B cell (primary cell): ENCODE data around the gene PLSCR3. TPM values are rescaled to one million over a fixed set of nuclear protein-coding genes. Genes with fewer than 3 reads are reported as not detected.

Experiments used
- ATAC-seq: fragments of 200-7000 bp; cut with Tn5 transposase; one replicate; pipeline ENCODE4 v1.10.0; 2021; ENCODE audit warnings: low read depth, mild to moderate bottlenecking, moderate number of reproducible peaks, moderate library complexity
- CTCF ChIA-PET: fragments of 350-600 bp; sonication (Branson Sonifier 250); formaldehyde crosslinking; loops from one replicate; lab custom pipeline; 2021; ENCODE audit warnings: antibody characterized with exemption, inconsistent platforms; lab: Charles Lee
- POLR2A ChIA-PET: fragments of 350-600 bp; sonication (Branson Sonifier 250); formaldehyde crosslinking; loops from one replicate; lab custom pipeline; 2021; ENCODE audit warnings: antibody characterized with exemption; lab: Charles Lee
- DNase-seq: peaks from one replicate; pipeline ENCODE4 v3.0.0; 2013
- H2AFZ ChIP-seq: 2 replicates; pipeline ENCODE4 v1.6.1; 2012; ENCODE audit warnings: mild to moderate bottlenecking, low read depth, low read length; ENCODE audit not compliant: insufficient read depth, poor library complexity, severe bottlenecking
- H3K27ac ChIP-seq, 2 donors: 1 replicate in 1 of 2; 2 replicates in 1 of 2; pipeline ENCODE4 v1.5.1; 2012 to 2013; ENCODE audit warnings: low read length in 2 of 2, mild to moderate bottlenecking in 2 of 2, moderate library complexity in 1 of 2
- H3K27me3 ChIP-seq, 4 experiments: fragments of 200-600 bp in 1 of 4; sonication (generic) in 1 of 4; replicated peaks in 1 of 4; 1 replicate in 2 of 4; 2 replicates in 2 of 4; pipeline versions ENCODE4 v1.6.1 to v1.7.0; 2013 to 2016; ENCODE audit warnings: low read length in 3 of 4, mild to moderate bottlenecking in 2 of 4, mixed read lengths in 1 of 4, moderate library complexity in 1 of 4; ENCODE audit not compliant: insufficient read depth in 4 of 4, control insufficient read depth in 3 of 4; ENCODE audit errors: control extremely low read depth in 1 of 4
- H3K36me3 ChIP-seq, 2 experiments: replicated peaks in 1 of 2; 1 replicate in 1 of 2; 2 replicates in 1 of 2; pipeline versions ENCODE4 v1.6.1 to v1.7.1; 2013; ENCODE audit warnings: low read length in 1 of 2; ENCODE audit not compliant: insufficient read depth in 2 of 2, control insufficient read depth in 1 of 2; ENCODE audit errors: control extremely low read depth in 1 of 2, extremely low read depth in 1 of 2
- H3K4me1 ChIP-seq, 2 donors: fragments of 200-600 bp in 1 of 2; sonication (generic) in 1 of 2; 1 replicate in 1 of 2; 2 replicates in 1 of 2; pipeline versions ENCODE4 v1.5.1 to v1.6.1; 2013 to 2017; ENCODE audit warnings: low read length in 2 of 2; ENCODE audit not compliant: control insufficient read depth in 2 of 2, insufficient read depth in 2 of 2
- H3K4me2 ChIP-seq: replicated peaks from 2 replicates; pipeline ENCODE3; 2012; ENCODE audit warnings: mild to moderate bottlenecking, low read depth, low read length; ENCODE audit not compliant: poor library complexity, severe bottlenecking
- H3K4me3 ChIP-seq, 5 experiments: fragments of 200-600 bp in 1 of 5; sonication (generic) in 1 of 5; 1 replicate in 3 of 5; 2 replicates in 2 of 5; pipeline versions ENCODE4 v1.5.1 to v1.7.0; 2011 to 2016; ENCODE audit warnings: low read length in 4 of 5, mild to moderate bottlenecking in 4 of 5, low read depth in 2 of 5, control low read depth in 1 of 5, moderate library complexity in 1 of 5; ENCODE audit not compliant: insufficient read depth in 1 of 5; ENCODE audit errors: control extremely low read depth in 1 of 5, extremely low read depth in 1 of 5
- H3K79me2 ChIP-seq: fragments of 200-600 bp; sonication (generic); one replicate; pipeline ENCODE4 v1.6.0; 2016; ENCODE audit warnings: low read length; ENCODE audit not compliant: control insufficient read depth, insufficient read depth
- H3K9ac ChIP-seq: fragments of 200-600 bp; sonication (generic); 2 replicates; pipeline ENCODE4 v1.6.1; 2017; ENCODE audit warnings: mild to moderate bottlenecking, low read length, moderate library complexity
- H3K9me3 ChIP-seq, 3 donors: one replicate each; pipeline versions ENCODE4 v1.6.1 to v1.7.1; 2013; ENCODE audit warnings: low read length in 2 of 3; ENCODE audit not compliant: control insufficient read depth in 2 of 3, insufficient read depth in 1 of 3; ENCODE audit errors: control extremely low read depth in 1 of 3
- H4K20me1 ChIP-seq: 2 replicates; pipeline ENCODE4 v1.6.0; 2012; ENCODE audit warnings: mild to moderate bottlenecking, low read length; ENCODE audit not compliant: insufficient read depth, control insufficient read depth, poor library complexity, severe bottlenecking
- H3K27ac Mint-ChIP-seq: one replicate; pipeline ENCODE4 v1.8.0; 2021; ENCODE audit warnings: mixed read lengths
- H3K27me3 Mint-ChIP-seq: one replicate; pipeline ENCODE4 v1.8.0; 2021; ENCODE audit warnings: mixed read lengths
- H3K4me1 Mint-ChIP-seq: one replicate; pipeline ENCODE4 v1.8.0; 2021; ENCODE audit warnings: mixed read lengths
- H3K4me3 Mint-ChIP-seq: one replicate; pipeline ENCODE4 v1.8.0; 2021; ENCODE audit warnings: mixed read lengths
- H3K9me3 Mint-ChIP-seq: one replicate; pipeline ENCODE4 v1.8.0; 2022; ENCODE audit warnings: mixed read lengths; ENCODE audit not compliant: insufficient read depth
- CTCF ChIP-seq: fragments of 200-600 bp; IDR thresholded peaks from one replicate; pipeline ENCODE4 v1.8.0; 2022; ENCODE audit warnings: antibody characterized with exemption, mild to moderate bottlenecking
- EZH2 ChIP-seq: IDR thresholded peaks from 2 replicates; pipeline ENCODE4 v1.6.1; 2012; ENCODE audit warnings: borderline replicate concordance, low read depth, mild to moderate bottlenecking, moderate library complexity, low read length; ENCODE audit not compliant: insufficient read depth, poor library complexity, severe bottlenecking
- WGBS: methylation state at CpG from one replicate; pipeline ENCODE4 v1.1.5; 2013; ENCODE audit warnings: missing lambda C conversion rate; ENCODE audit not compliant: insufficient coverage; 5-methylcytosine and 5-hydroxymethylcytosine counted together
- intact Hi-C: fragments of 100-400 bp; cut with micrococcal nuclease; formaldehyde crosslinking; loops from one replicate; pipeline ENCODE4 v1.10.0; 2022
- polyA plus RNA-seq: library from polyadenylated mRNA; depleted of rRNA; stranded (reverse); fragments of >200 nt; gene quantifications from 2 replicates; pipeline ENCODE4 v1.2.3, GENCODE V29; 2012
- total RNA-seq, 2 donors: library from RNA; stranded (reverse); fragments of 120-200 nt in 1 of 2; gene quantifications; 1 replicate in 1 of 2; 2 replicates in 1 of 2; pipeline versions ENCODE4 v1.2.3 to v1.2.4, GENCODE V29; 2013 to 2022

PLSCR3 gene
- total and polyA plus RNA-seq, 2 donors (not counting 1 experiment from before 2014, with no cell fraction given), result 31.6 to 122 TPM

GRCh38 chr17:7352503-7352889 lies 41.8 kb downstream of the PLSCR3 start:
- Histone ChIP-seq H3K4me1 (peaks cover 14 to 41% of the 10 kb centered on the region in 2 donors), H3K4me3 (peak overlapping the region; percentile 35 to 92 (median 84)), H4K20me1 (peaks cover 17% of the 10 kb centered on the region), H3K36me3 (peaks cover 2 to 16% of the 10 kb centered on the region in 2 experiments), H3K9me3 (no peaks in the 10 kb centered on the region), H3K27ac (peak overlapping the region; percentile 63 to 90), H2AFZ (peak overlapping the region; percentile 88), H3K79me2 (peaks cover 14% of the 10 kb centered on the region), H3K4me2 (peak overlapping the region; percentile 97), H3K9ac (peak overlapping the region; percentile 86), H3K27me3 (no peaks in the 10 kb centered on the region)
- no peaks in the 10 kb centered on the region for H3K9me3 Mint-ChIP-seq
- H3K27me3 Mint-ChIP-seq, result no peaks in the 10 kb centered on the region
- ATAC-seq (no peak), DNase-seq (no peak)
- POLR2A ChIA-PET, result interaction anchor here (0.6 to 2.1 kb wide), 3 partner anchors 9 to 16 kb away, joined by 3 to 7 read pairs (median 6); partner anchors contain the start of gene ACAP1
- peaks cover 38% of the 10 kb centered on the region for H3K4me1 Mint-ChIP-seq
- 28% methylated on average over 10 of the region's 10 CpGs for WGBS
- H3K4me3 Mint-ChIP-seq, result peak overlapping the region; percentile 94
- intact Hi-C loops, result loop anchor here (1.0 to 2.0 kb wide), 3 partner anchors 23 to 52 kb away; partner anchors contain the start of genes GPS2, NEURL4 and TMEM256
- CTCF ChIA-PET, result interaction anchor here (0.8 to 4.1 kb wide), 4 partner anchors 16 to 237 kb away, joined by 3 to 31 read pairs (median 13); partner anchors contain the start of genes ACAP1, NEURL4, SENP3 and SOX15
- peak overlapping the region; percentile 91 for H3K27ac Mint-ChIP-seq
- TF ChIP-seq CTCF (no peak), EZH2 (no peak)
